C1 segment of cervical spinal cord (tissue), 14 donors: ENCODE data around the gene VSTM4.

Experiments used
- DNase-seq, 14 donors: peaks; one replicate each; lab custom pipeline; 2025; lab: John Stamatoyannopoulos, UW

The VSTM4 gene

GRCh38 chr10:49115015-49115795 lies at the start of gene VSTM4:
Gene VSTM4, minus strand, starts transcription at chr10:49115522. Its CDS starts 37 bp downstream, at chr10:49115485.
- DNase-seq: peak in 7 of 14 donors; percentile 36 to 75 (median 64)

- peak in 1 of 14 donors; percentile 16 for DNase-seq
Observed at GRCh38 chr10:49164559-49165188, 49.4 kb upstream of the VSTM4 start.

GRCh38 chr10:49163741-49164140 lies 48.4 kb upstream of the VSTM4 start:
- DNase-seq: no peak

- no peak for DNase-seq
Observed at GRCh38 chr10:49162761-49163310, 47.5 kb upstream of the VSTM4 start.

GRCh38 chr10:49162063-49162462 lies 46.7 kb upstream of the VSTM4 start:
- no peak for DNase-seq

- peak in 1 of 14 donors; percentile 11 for DNase-seq
Observed at GRCh38 chr10:49161411-49161997, 46.2 kb upstream of the VSTM4 start.

- DNase-seq: no peak
Observed at GRCh38 chr10:49160814-49161213, 45.5 kb upstream of the VSTM4 start.

- no peak for DNase-seq
Observed at GRCh38 chr10:49160110-49160509, 44.8 kb upstream of the VSTM4 start.

GRCh38 chr10:49158915-49159314 lies 43.6 kb upstream of the VSTM4 start:
- no peak for DNase-seq

GRCh38 chr10:49158404-49158803 lies 43.1 kb upstream of the VSTM4 start:
- DNase-seq: no peak

GRCh38 chr10:49157229-49157628 lies 41.9 kb upstream of the VSTM4 start:
- no peak for DNase-seq

- DNase-seq: no peak
Observed at GRCh38 chr10:49154641-49155040, 39.3 kb upstream of the VSTM4 start.

- DNase-seq: no peak
Observed at GRCh38 chr10:49153971-49154370, 38.6 kb upstream of the VSTM4 start.

GRCh38 chr10:49153115-49153514 lies 37.8 kb upstream of the VSTM4 start:
- DNase-seq: no peak

- DNase-seq: no peak
Observed at GRCh38 chr10:49152663-49153062, 37.3 kb upstream of the VSTM4 start.

- no peak for DNase-seq
Observed at GRCh38 chr10:49152037-49152436, 36.7 kb upstream of the VSTM4 start.

GRCh38 chr10:49151481-49151880 lies 36.2 kb upstream of the VSTM4 start:
- DNase-seq: no peak

- no peak for DNase-seq
Observed at GRCh38 chr10:49151025-49151445, 35.7 kb upstream of the VSTM4 start.

GRCh38 chr10:49150426-49150825 lies 35.1 kb upstream of the VSTM4 start:
- no peak for DNase-seq

GRCh38 chr10:49149881-49150280 lies 34.6 kb upstream of the VSTM4 start:
- DNase-seq: peak in 1 of 14 donors; percentile 84

GRCh38 chr10:49144058-49144720 lies 28.9 kb upstream of the VSTM4 start:
- no peak for DNase-seq

GRCh38 chr10:49143249-49143648 lies 27.9 kb upstream of the VSTM4 start:
- no peak for DNase-seq
